T-helper 22 cell (primary cell): Measurements from ENCODE around the gene MIDN.

Source experiments
- DNase-seq: peaks from one replicate; pipeline ENCODE4 v3.0.0-alpha.2; 2020; ENCODE audit warnings: low read depth

Gene MIDN

GRCh38 chr19:1259206-1259875 lies 11.0 kb downstream of the MIDN start:
- peak; percentile 62 for DNase-seq

GRCh38 chr19:1259876-1260748 lies 11.7 kb downstream of the MIDN start:
- no peak for DNase-seq

GRCh38 chr19:1260749-1261537 lies 12.6 kb downstream of the MIDN start:
- peak; percentile 95 for DNase-seq

- no peak for DNase-seq
These were observed 13.1 kb downstream of the MIDN start for GRCh38 chr19:1261538-1261797.

GRCh38 chr19:1261798-1262622 lies 13.6 kb downstream of the MIDN start:
- DNase-seq: peak; percentile 49

GRCh38 chr19:1262623-1263123 lies 14.3 kb downstream of the MIDN start:
- DNase-seq: no peak

- DNase-seq: no peak
These were observed 14.8 kb downstream of the MIDN start for GRCh38 chr19:1263188-1263587.

DNA sequence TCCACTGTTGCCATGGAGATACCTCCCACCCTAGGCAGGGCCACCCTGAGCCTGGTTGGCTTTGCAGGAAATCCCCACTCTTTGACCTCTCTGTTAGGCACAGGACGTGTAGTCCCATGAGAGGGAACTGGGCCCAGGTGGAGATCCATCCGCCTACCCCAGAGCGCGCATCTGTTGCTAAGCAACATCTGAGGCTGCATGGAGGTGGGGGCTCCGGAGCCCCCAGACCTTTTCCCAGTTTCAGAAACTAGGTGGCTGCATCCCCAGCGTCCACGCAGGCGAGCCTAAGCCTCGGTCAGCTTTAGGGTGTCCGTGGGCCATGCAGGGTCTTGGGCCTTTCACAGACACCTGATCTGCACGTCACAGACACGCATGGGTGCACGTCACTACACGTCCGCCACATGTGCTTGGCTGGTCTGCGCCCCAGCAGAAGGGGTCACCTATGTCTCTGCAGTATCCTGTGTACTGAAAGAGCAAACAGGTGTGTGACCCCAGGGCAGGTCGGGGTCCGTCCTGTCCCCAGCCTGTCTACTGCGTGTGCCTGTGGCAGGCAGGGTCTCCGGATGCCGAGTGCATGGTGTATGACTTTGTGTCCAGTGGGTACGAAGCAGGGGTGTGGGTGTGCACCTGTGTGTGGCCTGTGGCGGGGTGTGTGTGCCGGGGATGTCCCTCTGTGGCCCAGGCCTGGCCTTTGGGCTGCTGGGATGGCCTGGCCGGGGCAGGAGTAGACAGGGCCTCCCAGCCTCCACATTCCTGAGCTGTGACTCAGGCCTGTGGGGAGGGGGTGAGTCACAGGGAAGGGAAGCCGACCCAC lies 16.6 kb downstream of the MIDN start:
- DNase-seq: no peak

DNA sequence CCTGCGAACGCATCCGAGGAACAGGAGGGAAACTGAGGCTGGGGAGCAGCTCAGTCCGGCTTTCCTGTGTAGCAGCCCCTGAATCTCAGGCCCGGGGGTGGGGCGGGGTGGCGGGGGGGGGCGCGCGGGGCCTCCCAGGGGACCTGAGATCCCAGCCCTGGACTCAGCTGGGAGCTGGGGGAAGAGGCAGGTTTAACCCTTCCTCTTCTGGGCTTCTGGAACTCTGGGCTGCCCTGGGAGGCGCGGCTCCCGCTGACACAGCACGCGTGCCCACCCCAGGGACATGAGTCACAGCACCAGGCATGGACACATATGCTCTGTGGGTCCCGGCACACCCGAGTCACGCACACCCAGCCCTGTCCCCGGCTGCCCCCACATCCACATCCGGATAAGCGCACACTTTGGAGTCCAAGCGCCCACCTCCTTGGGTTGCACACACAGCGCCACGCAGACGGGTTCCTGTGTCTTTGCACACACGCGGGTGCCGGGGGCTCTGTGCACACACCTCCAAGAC lies 17.3 kb downstream of the MIDN start:
- DNase-seq: peak; percentile 30

DNA sequence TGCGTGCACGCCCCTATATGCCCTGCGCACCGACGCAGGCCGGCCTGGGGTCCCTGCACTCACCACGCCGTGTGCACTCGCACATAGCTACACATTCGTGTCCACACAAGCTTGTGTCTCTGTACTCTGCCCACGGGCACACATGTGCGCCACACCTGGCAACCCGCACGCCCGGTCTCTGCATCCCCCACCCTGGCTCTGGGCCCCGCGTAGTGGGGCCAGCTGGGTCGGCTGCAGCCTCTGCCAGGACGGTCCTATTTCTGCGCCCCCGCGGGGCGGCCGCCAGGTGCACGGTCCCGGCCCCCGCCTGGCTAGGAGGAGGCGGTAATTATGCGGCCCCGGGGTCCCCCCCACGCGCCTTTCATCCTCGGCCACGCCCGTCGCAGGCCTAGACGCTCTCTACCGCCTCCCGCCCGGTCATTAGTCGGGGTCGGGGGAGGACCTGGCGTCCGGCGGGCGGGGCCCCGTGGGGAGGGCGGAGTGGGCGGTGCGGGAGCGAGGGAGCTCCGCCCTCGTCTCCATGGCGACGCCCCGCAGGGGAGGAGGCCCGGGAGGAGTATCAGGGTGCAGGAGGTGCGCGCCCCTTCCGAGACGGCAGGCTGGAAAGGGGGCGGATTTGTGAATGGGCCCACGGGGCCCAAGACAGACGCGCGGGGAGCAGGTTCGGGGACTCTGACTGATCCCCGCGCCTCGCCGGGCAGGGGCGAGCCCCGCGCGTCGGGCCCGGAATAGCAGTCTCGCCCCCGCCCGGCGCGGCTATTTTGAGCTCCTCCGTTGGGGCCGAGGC lies 17.9 kb downstream of the MIDN start:
- peak; percentile 79 for DNase-seq

- peak; percentile 36 for DNase-seq
These were observed 18.6 kb downstream of the MIDN start for GRCh38 chr19:1266916-1267476.

DNA sequence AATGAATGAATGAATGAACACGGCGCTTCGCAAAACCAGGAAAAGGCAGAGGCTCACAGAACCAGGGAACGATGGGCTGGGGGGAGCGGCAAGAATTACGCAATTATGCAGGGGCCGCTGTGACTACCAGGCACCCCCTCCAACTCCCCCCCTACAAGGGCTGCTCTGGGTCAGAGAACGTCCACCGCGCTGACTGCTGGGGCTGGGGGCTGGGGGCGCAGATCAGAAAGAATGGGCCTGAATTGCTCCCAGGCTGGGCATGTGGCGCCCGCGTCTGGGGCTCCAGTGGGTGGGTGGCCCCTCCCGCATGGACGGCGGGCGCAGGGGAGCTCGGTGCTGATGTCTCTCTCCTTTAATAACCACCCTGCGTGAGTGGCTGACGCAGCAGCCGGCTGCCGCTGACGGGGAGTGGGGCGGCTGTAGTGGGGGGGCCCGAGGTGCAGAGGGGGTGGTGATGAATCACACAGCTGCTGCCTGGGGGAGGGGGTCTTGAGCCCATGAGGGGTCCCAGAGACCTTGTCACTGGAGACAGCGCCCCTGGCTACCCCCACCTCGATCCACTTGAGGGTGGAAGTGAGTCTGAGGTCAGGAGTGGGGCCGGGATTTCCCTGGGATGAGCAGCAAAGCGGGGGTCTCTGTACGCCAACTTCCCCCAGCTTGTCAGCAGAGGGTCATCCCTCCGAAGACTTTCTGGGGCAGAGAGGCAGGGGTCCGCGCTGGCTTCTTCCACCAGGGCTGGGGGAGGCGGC lies 19.3 kb downstream of the MIDN start:
- DNase-seq: peak; percentile 37

- no peak for DNase-seq
These were observed 20.1 kb downstream of the MIDN start for GRCh38 chr19:1268226-1269064.

- peak; percentile 100 for DNase-seq
These were observed 20.7 kb downstream of the MIDN start, which contains the start of gene CIRBP for GRCh38 chr19:1269065-1269477. CIRBP (plus strand) TSS chr19:1269332; CDS start chr19:1270934, 1,602 bp downstream.

DNA sequence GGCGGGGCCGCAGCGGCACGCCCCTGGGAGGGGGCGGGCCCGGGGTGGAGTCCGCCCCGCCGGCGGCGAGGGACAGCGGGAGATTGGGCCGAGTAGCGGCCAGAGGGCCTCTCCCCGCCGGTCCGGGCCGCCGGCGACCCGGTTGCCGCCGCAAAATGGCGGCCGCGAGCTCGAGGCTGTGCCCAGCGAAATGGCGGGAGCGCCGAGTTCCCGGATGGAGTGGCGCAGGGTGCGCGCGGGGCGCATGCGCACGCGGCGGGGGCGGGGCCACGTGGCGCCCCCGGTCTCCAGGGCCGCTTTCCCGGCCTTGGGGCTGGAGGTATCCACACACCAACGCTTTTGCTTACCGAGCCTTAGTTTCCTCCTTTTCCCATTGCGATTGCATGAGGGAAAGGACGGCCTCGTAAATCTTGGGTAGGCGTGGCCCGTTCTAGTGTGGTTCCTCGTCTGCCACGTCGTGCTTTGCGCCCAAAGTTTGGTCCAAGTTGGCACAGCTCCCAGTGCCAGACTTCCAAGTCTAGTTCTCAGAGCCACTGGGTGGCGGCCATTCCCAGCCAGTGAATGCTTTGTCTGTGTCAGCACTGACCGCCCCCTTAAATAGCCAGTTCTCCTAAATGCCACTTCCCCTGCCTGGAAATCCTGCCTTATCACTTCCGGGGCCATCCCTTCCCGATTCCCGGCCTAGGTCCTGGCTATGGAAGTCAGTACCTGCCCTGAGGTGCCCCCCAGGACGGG lies 21.3 kb downstream of the MIDN start:
- peak; percentile 74 for DNase-seq

DNA sequence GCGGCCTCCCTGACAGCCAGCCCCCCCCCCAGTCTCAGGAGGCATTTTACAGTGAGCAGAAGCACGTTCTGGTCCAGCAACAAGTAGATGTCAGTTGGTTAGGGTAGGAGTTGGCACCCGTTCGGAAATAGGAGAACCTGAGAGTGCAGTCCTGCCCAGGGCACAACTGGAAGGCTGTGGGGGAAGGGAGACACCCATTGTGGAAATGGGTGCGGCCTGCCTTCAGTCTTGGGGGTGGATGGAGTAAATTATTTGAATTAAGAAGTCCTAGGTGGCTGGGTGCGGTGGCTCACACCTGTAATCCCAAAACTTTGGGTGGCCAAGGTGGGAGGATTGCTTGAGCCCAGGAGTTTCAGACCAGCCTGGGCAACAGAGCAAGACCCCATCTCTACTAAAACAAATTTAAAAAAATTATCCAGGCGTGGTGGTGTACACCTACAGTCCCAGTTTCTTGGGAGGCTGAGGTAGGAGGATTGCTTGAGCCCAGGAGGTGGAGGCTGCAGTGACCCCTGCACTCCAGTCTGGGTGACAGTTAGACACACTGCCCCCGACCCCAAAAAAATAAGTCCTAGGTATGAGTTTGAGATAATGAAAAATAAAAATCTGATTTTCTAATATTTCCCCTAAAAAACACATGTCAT lies 21.9 kb downstream of the MIDN start:
- no peak for DNase-seq
